Spleen (tissue), 7 donors: ENCODE results near the gene ASPN.

Experiments used
- POLR2A ChIP-seq, 3 donors: fragments of 450-650 bp; IDR thresholded peaks; one replicate each; pipeline ENCODE4 v1.5.1; 2017; ENCODE audit warnings: antibody characterized with exemption in 3 of 3, mild to moderate bottlenecking in 1 of 3
- POLR2AphosphoS5 ChIP-seq, 3 donors: sonication (generic); formaldehyde crosslinking; IDR thresholded peaks; one replicate each; pipeline ENCODE4 v1.5.1; 2017; ENCODE audit warnings: antibody characterized with exemption in 3 of 3
- TF ChIP-seq, protein P1 (sequence below), 11 experiments: fragments of 200-600 bp in 7 of 11; fragments of 450-650 bp in 4 of 11; sonication (generic) in 4 of 11; IDR thresholded peaks in 8 of 11; conservative IDR thresholded peaks in 3 of 11; 1 replicate in 7 of 11; 2 replicates in 4 of 11; pipeline versions ENCODE4 v1.4.0 to v1.8.0; 2016 to 2021; ENCODE audit warnings: antibody characterized with exemption in 11 of 11, inconsistent platforms in 4 of 11, mild to moderate bottlenecking in 1 of 11
- donor health status: DM: no; HTN: no; CAD: no; lungs with moderate emphysema.
- donor health status: DM: no; HTN: no; CAD: no.
- donor health status: DM: no; HTN: no; CAD: no.

DNA sequence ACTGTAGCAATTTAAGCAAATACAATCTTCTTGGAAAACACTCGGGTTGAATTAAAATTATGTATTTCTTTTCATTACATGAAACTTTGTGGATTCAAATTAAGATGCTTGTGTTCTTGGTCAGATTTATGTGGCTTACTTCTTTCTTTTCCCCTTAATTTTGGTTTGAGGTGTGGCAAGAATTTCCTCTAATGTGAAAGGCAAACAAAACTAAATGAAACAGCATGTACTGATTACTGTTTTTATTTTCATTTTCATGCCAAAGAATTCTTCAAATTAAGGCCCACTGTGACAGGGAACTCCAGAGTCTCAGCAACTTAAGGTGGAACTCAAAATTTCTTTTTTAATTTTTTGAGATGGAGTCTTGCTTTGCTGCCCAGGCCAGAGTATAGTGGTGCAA is 58.0 kb downstream of the ASPN start, which contains the start of gene OMD:
- TF ChIP-seq, protein P1, sequence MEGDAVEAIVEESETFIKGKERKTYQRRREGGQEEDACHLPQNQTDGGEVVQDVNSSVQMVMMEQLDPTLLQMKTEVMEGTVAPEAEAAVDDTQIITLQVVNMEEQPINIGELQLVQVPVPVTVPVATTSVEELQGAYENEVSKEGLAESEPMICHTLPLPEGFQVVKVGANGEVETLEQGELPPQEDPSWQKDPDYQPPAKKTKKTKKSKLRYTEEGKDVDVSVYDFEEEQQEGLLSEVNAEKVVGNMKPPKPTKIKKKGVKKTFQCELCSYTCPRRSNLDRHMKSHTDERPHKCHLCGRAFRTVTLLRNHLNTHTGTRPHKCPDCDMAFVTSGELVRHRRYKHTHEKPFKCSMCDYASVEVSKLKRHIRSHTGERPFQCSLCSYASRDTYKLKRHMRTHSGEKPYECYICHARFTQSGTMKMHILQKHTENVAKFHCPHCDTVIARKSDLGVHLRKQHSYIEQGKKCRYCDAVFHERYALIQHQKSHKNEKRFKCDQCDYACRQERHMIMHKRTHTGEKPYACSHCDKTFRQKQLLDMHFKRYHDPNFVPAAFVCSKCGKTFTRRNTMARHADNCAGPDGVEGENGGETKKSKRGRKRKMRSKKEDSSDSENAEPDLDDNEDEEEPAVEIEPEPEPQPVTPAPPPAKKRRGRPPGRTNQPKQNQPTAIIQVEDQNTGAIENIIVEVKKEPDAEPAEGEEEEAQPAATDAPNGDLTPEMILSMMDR (IDR thresholded peaks at IDR 0.05 in 8 of 11, conservative IDR thresholded peaks at IDR 0.05 in 3 of 11) = no peak
- no peak for TF ChIP-seq POLR2A (IDR thresholded peaks at IDR 0.05)
- TF ChIP-seq POLR2AphosphoS5 (IDR thresholded peaks at IDR 0.05) = no peak
